GM19468 (cell line): Measurements from ENCODE around the gene HCRTR1.

ENCODE experiments used
- ATAC-seq: cut with Tn5 transposase; IDR thresholded peaks from one replicate; pipeline ENCODE4 v1.9.1; 2021; ENCODE audit warnings: mild to moderate bottlenecking, moderate library complexity, moderate number of reproducible peaks; ENCODE audit not compliant: unreplicated experiment; ENCODE audit errors: extremely low read depth

The HCRTR1 gene

DNA sequence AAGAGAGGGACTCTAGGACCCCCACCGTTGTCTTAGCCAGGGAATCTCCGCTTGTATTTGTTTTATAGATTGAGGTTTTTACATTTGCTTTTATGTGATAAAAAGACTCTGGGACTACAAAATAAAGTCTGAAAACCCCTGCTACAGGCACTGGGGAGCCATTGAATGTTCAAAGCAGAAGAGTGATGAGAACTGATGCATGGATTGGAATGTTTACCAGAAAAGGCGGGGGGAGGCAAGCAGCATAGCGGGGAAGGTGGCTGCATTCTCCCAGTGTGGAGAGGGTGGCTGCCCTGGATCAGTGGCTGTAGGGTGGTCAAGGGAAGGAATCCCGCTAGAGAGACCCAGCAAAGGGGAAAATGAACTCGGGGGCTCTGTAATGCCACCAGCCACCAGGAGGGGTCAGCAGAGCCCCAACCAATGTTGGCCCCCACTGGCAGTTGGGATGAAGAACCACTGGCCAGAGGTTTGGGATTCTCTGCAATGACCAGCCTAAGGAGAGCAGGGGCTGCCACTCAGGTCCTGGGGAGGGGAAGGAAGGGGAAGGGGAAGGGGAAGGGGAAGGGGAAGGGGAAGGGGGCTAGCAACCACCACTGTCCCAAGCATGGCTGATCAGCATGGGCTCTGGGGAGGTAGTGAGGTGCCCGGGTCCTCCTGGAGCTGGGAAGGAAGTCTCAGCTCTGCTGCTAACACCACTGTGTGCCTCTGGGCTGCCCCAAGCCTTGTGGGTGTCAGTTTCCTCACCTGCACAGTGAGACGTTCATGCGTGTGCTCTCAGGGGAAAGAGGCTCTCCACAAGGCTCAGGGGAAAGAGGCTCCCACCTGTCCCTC lies 46.3 kb downstream of the HCRTR1 start:
- no peak for ATAC-seq

DNA sequence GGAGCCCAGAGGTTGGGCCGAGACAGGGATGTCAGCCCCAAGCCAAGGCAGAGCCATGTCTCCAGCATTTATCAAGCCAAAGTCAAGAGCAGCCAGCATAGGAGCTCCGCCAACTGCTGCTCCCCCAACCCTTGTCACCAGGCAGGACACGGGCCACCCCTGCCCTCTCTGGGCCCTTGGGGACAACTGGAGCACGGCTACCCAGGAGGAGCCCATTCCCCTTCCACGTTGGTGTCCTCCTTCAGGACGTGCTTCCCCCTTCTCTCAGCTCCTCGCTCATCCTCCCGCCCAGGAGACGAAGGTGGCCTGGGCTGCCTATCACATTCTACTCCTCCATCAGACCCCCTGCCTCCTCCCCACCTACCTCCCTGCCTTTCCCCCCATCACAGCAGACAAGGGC lies 47.0 kb downstream of the HCRTR1 start:
- ATAC-seq = no peak

DNA sequence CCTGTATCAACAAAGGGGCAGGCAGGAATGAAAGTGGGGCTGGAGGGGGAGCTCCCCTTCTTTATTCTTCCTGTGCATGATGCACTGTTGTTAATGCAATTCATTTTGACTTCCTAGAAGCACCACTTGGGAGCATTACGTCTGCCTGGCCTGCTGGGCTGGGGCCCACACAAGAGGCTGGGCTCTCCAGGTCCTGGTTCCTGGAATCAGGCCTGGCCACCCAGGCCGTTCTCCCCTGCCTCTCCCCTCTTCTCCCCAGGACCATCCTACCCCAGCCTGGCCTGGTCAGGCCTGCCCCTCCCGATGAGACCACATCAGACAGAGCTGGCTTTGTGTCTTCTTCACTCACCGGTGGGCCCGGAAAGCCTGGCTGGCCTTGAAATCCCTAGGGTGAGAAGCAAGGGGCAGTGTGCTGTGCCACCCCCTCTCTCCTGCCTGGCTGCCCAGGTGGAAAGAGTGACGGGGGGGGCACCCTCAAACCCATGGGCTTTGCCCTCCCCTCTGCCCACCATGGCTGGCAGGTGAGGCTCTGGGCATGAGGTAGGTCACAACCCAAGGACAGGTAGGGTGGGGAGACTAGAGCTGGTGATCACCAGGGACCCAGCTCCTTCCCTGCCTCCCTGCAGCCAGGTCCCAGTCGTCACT lies 47.9 kb downstream of the HCRTR1 start:
- ATAC-seq = no peak

DNA sequence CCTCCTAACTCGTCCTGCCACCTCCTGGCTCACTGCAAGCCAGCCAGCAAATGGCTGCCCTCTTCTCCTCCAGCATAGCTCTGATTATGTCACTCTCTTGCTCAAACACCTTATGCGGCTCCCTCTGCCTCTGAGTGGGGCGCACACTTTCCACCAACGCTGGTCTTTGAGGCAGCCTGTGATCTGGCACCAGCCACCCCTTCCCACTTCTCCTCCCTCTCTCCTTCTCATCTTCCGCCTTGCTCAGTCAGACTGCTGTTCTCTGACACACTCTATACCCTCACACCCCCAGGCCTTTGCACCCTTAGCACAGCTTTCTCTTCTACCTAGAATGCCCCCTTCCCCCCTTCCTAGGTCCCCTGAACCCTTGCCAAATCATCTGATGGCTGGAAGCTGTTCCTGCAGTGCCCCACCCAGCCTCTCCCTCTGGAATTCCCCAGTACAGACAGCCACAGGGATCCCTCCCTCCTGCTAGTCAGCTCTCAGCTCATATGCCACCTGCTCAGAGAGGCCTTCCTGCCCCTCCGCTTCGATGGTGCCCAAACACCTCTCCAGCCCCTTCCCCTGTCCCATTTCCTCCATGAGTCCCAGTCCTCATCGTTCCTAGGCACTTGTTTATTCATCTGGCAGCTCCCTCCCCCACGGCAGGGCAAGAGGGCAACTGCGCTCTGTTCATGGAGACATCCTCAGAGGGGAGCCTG lies 48.9 kb downstream of the HCRTR1 start:
- ATAC-seq = no peak

DNA sequence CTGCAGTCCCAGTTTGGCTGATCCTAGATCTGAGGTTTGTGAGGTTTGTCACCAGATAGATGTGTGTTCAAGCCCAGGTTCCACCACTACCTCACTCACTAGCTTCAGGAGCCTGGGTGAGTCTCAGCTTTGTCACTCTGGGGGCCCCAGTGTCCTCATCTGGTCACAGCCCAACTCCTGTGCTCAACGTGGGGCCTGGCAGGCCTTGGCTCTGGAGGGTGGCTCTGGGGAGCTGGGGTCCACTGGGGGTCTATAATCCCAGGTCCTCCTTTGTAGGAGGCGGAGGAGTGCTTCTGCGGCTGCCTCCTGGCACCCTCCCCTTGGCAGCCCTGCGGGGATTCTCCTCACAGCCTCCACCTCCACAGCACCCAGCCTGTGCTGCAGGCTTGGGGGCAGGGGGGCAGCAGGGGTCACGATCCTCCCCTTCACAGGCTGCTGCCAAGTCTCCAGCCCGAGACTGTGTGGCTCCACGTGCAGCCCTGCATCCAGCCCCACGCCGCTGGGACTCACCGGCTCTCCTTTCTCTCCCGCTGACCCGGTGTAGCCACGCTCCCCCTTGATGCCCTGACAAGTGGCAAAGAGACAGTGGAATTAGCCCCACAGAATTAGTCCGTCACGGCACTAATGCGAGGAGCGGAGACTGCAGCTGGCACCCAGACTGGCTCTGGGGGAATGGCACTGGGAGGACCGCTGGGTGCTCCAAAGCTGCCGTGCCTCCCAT lies 49.7 kb downstream of the HCRTR1 start:
- ATAC-seq = no peak

DNA sequence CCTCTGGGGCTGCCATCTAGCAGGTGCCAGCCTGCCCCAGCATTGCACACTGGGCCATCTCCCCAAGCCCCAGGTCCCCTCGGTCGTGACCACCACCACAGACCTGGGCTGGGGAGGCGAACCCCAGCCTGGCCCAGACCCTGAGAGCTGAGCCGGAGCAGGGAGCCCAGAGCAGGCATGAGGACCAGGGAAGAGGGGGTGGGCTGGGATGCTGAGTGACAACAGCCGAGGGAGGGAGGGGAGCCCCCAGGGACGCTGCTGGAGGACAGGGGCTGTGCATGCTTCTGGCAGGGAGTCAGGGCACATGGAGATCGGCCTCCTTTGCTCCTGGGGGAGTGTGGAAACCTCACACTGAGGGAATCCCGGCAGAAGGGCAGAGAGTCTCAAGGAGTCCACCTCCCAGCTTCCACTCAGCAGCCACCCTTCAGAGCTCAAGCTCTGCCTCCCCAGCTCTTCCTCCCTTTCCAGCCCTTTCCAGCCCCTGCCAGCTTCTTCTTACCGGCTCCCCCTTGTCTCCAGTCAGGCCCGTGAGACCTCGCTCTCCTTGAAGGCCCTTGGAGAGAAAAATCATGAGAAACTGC lies 50.9 kb downstream of the HCRTR1 start:
- no peak for ATAC-seq

DNA sequence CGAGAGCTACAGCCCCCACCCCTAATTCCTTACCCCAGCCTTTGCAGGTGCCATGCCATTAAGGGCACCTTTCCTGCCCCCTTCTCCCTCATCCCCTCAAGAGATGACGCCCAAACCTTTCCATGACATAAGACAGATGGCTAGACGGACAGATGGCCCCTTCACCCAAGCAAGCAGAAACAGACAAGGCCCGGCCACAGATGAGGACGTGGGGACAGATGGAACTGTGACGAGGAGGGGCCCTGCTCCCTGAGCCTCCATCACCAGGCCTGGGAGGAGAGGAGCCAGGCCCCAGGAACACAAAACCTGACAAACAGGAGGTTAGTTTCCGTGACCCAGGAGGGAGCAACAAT lies 51.9 kb downstream of the HCRTR1 start:
- ATAC-seq = no peak

DNA sequence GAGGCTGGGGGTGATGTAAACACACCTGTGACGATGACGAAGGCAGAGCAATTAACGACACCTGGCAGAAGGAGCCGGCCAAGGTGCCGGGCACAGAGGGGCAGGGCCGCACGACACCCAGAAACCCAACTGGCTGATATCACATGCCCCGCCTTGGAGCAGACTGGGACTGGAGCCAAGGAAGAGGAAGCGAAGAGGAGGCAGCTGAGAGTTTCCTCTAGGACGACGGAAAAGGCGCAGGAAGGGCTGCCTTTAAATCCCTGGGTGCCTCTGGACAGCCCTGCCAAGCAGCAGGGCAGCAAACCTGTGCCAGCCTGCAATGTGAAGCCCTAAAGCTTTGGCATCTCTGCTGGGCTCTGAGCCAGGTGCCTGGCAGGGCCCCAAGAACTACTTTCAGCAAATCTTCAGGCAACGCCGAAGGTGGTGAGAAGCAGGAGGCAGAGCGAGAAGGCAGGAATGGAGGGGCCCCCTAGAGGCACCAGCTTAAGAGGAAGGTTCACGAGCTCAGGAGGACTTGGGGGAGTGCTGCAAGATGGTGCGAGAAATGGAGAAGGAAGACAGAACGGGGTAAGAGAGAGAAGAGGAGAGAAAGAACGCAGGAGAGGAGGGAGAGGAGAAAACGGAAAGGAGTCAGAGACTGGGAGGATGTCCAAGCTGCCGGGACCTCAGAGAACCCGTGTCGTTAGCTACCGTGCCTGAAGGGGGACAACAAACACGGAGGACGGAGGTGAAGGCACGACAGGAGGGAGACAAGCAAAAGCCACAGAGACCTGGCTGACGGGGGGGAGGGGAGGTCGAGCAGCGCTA lies 52.5 kb downstream of the HCRTR1 start:
- ATAC-seq = no peak

DNA sequence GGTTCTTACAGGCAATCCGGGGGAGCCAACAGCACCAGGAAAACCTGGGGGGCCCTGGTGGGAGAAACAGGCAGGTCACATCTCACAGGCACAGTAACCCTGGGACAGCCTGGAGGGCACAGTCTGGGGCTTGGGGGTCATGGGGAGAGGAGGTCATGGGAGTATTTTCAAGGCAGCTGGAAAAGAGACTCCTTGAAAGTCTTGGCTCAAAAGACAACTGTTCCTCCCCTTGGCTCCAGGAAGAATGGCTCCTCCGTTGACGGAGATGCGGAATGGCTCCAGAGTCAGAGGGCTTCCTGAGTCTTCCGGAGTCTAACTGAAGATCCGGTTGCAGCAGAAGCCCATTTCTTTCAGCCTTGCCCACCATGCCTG lies 53.1 kb downstream of the HCRTR1 start:
- ATAC-seq = no peak

DNA sequence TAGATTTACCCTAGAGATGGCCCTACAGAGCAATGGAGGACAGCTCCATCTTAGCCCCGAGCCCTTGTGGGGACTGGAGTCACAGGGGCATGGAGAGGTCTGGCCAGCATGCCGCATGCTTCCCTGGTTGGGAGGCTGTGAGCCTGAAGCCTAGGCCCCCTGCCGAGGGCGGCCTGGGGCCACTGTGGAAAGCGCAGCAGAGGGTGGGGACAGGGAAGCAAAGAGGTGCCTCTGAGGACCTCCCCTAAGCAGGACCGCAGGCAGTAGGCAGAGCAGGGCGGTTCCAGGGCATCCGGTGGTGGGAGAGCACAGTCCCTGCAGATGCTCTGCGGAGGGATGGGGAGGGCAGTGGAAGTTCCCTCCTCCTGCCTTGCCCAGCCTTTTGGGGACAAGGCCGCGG lies 53.7 kb downstream of the HCRTR1 start:
- ATAC-seq = no peak

DNA sequence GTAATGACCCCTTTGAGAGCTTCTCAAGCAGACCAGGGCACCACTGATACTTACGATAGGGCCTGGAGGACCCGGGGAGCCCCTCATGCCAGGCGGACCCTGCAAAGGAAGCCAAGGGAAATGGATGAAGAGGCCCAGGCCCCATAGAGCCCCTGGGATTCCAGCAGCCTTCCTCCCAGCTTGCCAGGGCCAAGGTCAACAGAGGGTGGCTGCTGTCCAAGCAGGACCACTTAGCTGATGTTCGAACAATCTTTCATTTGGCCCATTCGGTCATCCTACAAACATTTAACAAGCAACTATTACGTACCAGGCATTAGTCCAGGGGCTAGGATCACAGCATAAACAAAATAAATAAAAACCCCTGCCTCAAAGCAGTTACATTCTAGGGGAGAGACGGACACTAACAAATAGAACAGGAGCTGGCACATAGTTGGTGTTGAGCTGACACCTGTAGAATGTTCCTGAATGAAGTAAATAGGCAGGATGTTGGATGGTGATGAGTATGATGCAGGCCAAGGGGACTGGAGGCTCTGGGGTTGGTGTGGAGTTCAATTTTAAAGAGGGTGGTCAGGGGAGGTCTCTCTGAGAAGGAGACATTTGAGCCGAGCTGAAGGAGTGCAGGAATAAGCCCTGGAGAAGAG lies 54.2 kb downstream of the HCRTR1 start:
- no peak for ATAC-seq

DNA sequence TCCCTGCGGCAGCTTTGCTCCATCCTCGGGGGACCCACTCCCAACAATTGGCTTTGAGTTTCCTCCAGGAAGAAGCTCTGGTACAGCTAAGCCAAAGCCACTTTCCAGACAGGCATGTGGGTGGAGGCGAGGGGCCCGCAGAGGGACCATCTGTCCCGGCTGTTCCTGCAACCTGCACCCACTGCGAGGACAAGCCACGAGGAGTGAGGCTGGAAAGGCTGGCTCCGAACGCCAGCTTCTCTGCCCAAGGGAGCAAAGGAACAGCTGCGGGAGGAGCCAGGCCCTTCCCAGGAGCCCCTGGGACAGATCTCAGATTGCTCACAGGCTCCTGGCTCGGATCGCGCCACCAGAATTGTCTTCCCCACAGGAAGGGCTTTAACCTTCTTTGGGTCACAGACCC lies 55.5 kb downstream of the HCRTR1 start:
- no peak for ATAC-seq

DNA sequence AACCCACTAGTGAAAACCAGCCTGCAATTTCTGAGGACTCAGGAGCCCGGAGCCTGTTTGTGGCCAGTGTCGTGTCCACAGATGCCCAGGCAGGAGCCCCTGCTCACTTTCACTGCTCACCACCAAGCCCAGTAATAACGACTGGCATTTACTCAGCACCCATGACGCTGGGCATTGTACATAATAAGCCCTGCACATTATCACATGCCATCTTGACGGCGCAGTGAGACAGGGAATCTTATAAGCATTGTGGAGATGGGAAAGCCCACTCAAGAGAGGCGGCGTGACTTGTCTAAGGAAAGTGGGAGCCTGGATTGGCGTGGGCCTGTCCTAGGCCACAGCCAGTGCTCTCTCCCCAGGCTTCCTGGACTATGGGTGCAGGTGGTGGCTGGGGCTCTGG lies 55.9 kb downstream of the HCRTR1 start:
- ATAC-seq = no peak

DNA sequence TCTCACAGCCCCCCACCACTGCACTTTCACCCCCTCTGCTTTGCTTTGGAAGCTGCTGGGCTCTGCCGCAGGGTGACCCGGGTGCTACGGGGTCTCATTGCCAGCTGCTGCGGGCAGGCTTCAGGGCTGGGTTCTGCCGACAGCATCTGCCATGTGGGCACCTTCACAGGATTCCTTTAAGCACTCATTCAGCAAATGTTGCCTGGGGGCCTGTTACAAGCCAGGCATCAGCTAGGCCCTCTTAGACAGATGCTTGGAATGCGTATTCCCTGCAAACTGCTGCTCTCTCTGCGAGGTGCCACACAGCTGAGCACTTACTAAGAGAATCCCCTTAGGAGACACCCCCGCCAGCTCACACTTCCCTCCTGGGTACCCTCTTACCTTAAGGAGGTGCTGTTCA lies 57.1 kb downstream of the HCRTR1 start:
- no peak for ATAC-seq

DNA sequence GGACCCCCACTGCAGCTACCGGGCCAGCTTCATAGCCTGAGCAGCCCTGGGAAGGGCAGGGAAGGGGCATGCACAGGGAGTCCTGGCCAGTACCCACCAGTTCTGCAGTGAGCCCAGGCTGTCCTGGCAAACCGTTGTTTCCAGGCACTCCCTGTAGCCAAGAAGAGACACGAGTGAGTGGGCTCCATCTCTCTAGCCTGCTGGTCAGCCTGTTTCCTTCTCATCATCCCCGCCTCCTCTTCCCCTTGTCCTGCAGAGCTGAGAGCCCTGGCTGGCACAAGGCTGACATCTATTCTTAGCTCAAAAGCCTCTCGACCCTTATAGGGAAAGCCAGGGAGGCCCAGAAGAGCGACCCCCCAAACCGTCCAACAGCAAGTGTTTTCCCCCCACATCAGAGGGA lies 57.7 kb downstream of the HCRTR1 start:
- no peak for ATAC-seq

DNA sequence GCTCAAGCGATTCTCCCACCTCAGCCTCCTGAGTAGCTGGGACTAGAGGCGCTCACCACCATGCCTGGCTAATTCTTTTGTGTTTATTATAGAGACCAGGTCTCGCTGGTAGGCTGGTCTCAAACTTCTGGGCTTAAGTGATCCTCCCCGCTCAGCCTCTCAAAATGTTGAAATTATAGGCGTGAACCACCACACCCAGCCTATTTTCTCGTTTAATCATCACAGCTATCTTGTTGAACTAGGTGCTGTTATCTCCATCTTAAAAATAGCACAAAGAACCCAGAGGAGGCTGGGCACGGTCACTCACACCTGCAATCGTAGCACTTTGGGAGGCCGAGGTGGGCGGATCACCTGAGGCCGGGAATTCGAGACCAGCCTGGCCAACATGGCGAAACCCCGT lies 58.3 kb downstream of the HCRTR1 start:
- ATAC-seq = no peak
